Lung (tissue), 12 donors: ENCODE data around the gene MLST8. TPM values are rescaled to one million over a fixed set of nuclear protein-coding genes. Genes with fewer than 3 reads are reported as not detected.

ENCODE experiments used
- ATAC-seq: fragments of 200-7000 bp; cut with Tn5 transposase; one replicate; pipeline ENCODE4 v1.9.1; 2020; ENCODE audit warnings: moderate number of reproducible peaks; ENCODE audit not compliant: insufficient read depth, low FRiP score
- DNase-seq, 3 donors: peaks; one replicate each; pipeline ENCODE4 v3.0.0-alpha.2; 2013 to 2017
- H3K27ac ChIP-seq, 2 donors: one replicate each; pipeline ENCODE4 v1.5.1; 2013; ENCODE audit warnings: mild to moderate bottlenecking in 2 of 2, moderate library complexity in 2 of 2, control low read depth in 1 of 2, inconsistent platforms in 1 of 2, low read depth in 1 of 2, low read length in 1 of 2
- H3K27me3 ChIP-seq, 3 donors: one replicate each; pipeline ENCODE4 v1.5.1; 2013; ENCODE audit warnings: low read length in 2 of 3; ENCODE audit not compliant: control insufficient read depth in 3 of 3, insufficient read depth in 3 of 3
- H3K36me3 ChIP-seq, 4 donors: one replicate each; pipeline ENCODE4 v1.5.1; 2013; ENCODE audit warnings: low read length in 4 of 4, mild to moderate bottlenecking in 1 of 4, moderate library complexity in 1 of 4; ENCODE audit not compliant: control insufficient read depth in 4 of 4, insufficient read depth in 4 of 4
- H3K4me1 ChIP-seq, 5 donors: one replicate each; pipeline ENCODE4 v1.5.1; 2013; ENCODE audit warnings: low read length in 5 of 5, mild to moderate bottlenecking in 2 of 5, moderate library complexity in 1 of 5; ENCODE audit not compliant: control insufficient read depth in 5 of 5, insufficient read depth in 5 of 5
- H3K4me3 ChIP-seq: one replicate; pipeline ENCODE4 v1.5.1; 2013; ENCODE audit warnings: mild to moderate bottlenecking, control low read depth, moderate library complexity
- H3K9ac ChIP-seq, 2 donors: one replicate each; pipeline ENCODE4 v1.5.1; 2013; ENCODE audit warnings: low read length in 2 of 2, control low read depth in 1 of 2; ENCODE audit not compliant: insufficient read depth in 1 of 2
- H3K9me3 ChIP-seq, 4 donors: one replicate each; pipeline ENCODE4 v1.5.1; 2013; ENCODE audit warnings: low read length in 3 of 4, mild to moderate bottlenecking in 1 of 4, moderate library complexity in 1 of 4; ENCODE audit not compliant: control insufficient read depth in 4 of 4, insufficient read depth in 3 of 4
- WGBS, 2 donors: extraction: QIAGEN DNeasy Blood & Tissue Kit; methylation state at CpG; one replicate each; pipeline ENCODE4 v1.1.7; 2013; 5-methylcytosine and 5-hydroxymethylcytosine counted together
- polyA plus RNA-seq, 2 donors: library from polyadenylated mRNA; stranded (reverse); fragments of 200-250 nt; gene quantifications; one replicate each; pipeline ENCODE4 v1.2.1, GENCODE V29; 2013
- total RNA-seq, 2 donors: library from RNA; depleted of rRNA in 1 of 2; stranded (reverse); fragments of >200 nt in 1 of 2; gene quantifications; one replicate each; pipeline ENCODE4 v1.2.1, GENCODE V29; 2014 to 2021
- TF ChIP-seq, protein P1 (sequence below): IDR thresholded peaks from 2 replicates; pipeline ENCODE4 v1.5.1; 2012; ENCODE audit warnings: mild to moderate bottlenecking; ENCODE audit errors: control extremely low read depth, extremely low read depth
- donor health status: control.
- donor health status: control.
- donor health status: Bipolar disorder and iron deficiency.
- donor health status: healthy.
- donor health status: DM: yes; HTN: yes; CAD: no.

MLST8 gene
- total and polyA plus RNA-seq, 4 donors, result 17.2 to 48.9 (median 41.2) TPM

DNA sequence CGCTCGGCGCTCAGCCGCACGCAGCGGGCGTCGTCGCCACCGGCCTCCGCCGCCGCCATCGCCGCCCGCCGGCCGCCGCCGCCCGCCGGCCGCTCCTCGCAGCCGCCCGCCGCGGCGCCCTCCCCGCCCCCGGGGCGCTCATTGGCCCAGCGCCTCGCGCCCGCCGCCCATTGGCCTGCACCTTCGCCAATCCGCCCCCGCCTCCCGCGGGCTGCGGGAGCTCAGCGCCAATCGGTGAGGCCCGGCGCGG, 9.4 kb downstream of the MLST8 start, which contains the start of gene PGP:
Gene PGP (minus strand): TSS at position 122 of the 250 bp plus-strand sequence. CDS start 63 bp downstream, at position 59.
- Histone ChIP-seq H3K9me3 (no peaks in the 10 kb centered on the region), H3K27ac (peak within 1 kb of the TSS; percentile 95 to 98), H3K36me3 (peaks cover 0 to 5% (median 0%) of the 10 kb centered on the region in 4 donors), H3K4me3 (peak within 1 kb of the TSS; percentile 81), H3K4me1 (peaks cover 0 to 20% (median 9%) of the 10 kb centered on the region in 5 donors), H3K27me3 (no peaks in the 10 kb centered on the region), H3K9ac (peak within 1 kb of the TSS; percentile 11 to 69)
- whole genome bisulfite sequencing, 2 donors, result 0% methylated on average over 46 to 48 of the region's 48 CpGs
- DNase-seq (no peak), ATAC-seq (peak; percentile 93)
- TF ChIP-seq, protein P1, sequence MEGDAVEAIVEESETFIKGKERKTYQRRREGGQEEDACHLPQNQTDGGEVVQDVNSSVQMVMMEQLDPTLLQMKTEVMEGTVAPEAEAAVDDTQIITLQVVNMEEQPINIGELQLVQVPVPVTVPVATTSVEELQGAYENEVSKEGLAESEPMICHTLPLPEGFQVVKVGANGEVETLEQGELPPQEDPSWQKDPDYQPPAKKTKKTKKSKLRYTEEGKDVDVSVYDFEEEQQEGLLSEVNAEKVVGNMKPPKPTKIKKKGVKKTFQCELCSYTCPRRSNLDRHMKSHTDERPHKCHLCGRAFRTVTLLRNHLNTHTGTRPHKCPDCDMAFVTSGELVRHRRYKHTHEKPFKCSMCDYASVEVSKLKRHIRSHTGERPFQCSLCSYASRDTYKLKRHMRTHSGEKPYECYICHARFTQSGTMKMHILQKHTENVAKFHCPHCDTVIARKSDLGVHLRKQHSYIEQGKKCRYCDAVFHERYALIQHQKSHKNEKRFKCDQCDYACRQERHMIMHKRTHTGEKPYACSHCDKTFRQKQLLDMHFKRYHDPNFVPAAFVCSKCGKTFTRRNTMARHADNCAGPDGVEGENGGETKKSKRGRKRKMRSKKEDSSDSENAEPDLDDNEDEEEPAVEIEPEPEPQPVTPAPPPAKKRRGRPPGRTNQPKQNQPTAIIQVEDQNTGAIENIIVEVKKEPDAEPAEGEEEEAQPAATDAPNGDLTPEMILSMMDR, result no peak

GRCh38 chr16:2216330-2216729, 11.1 kb downstream of the MLST8 start:
- DNase-seq (no peak), ATAC-seq (no peak)
- no peaks in the 10 kb centered on the region for H3K9me3 ChIP-seq
- H3K4me3 ChIP-seq, result no peak overlapping the region
- 97 to 99% methylated on average over 4 of the region's 4 CpGs for WGBS, 2 donors
- no peaks in the 10 kb centered on the region for H3K27me3 ChIP-seq
- no peak overlapping the region for H3K9ac ChIP-seq
- H3K36me3 ChIP-seq, result peaks cover 0 to 2% (median 0%) of the 10 kb centered on the region in 4 donors
- H3K27ac ChIP-seq, result peak overlapping the region in 1 of 2 donors; percentile 89
- H3K4me1 ChIP-seq, result peaks cover 0 to 20% (median 9%) of the 10 kb centered on the region in 5 donors
- TF ChIP-seq, protein P1, result no peak

DNA sequence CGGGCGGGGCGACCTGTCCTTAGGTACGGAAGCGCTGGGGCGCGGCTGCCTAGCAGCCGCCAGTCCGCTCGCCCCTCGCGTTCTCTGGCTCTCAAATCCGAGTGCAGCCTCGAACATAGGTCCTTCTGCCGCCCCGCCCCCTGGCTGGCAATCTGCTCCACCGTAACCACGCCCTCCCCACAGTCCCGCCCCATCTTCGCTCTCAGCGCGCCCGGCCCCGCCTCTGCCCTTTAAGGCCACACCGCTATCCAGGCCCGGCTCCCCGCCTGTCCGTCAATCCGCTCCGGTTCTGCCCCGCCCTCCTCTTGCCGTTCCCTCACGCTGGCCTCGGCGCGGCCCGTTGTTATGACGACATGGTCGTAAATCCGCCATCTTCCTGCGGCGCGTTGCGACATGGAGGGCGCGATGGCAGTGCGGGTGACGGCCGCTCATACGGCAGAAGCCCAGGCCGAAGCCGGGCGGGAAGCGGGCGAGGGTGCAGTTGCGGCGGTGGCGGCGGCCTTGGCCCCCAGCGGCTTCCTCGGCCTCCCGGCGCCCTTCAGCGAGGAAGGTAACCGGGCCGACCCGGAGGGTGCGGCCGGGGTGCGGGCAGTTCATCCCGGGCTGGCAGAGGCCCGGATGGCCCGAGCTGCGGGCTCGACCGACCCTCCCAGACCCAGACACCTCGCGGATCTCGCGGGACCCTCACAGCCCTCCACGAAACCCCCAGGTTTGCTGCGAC, 18.1 kb downstream of the MLST8 start, which contains the start of gene E4F1:
Gene E4F1 (plus strand): TSS at position 371 of the 721 bp plus-strand sequence. CDS start 23 bp downstream, at position 394.
- TF ChIP-seq, protein P1, result no peak

More for the DNA sequence above, 18.1 kb downstream of the MLST8 start, which contains the start of gene E4F1:
- H3K9ac ChIP-seq, result peak within 1 kb of the TSS; percentile 23 to 55
- no peaks in the 10 kb centered on the region for H3K27me3 ChIP-seq
- peaks cover 0 to 5% (median 2%) of the 10 kb centered on the region in 4 donors for H3K36me3 ChIP-seq
- 0% methylated on average over 54 to 82 of the region's 82 CpGs for WGBS, 2 donors
- peak within 1 kb of the TSS; percentile 86 to 87 for H3K27ac ChIP-seq
- H3K4me1 ChIP-seq, result peaks cover 0 to 10% (median 6%) of the 10 kb centered on the region in 5 donors
- peak; percentile 100 for ATAC-seq
- DNase-seq, result peak; percentile 99 to 100 (median 99)
- H3K9me3 ChIP-seq, result no peaks in the 10 kb centered on the region
- peak within 1 kb of the TSS; percentile 91 for H3K4me3 ChIP-seq
